GM15510 (cell line): ENCODE results near the gene SMAD2.
A peak's percentile ranks its signal among the peaks of the same experiment; 100 is the strongest.

Experiments used
- POLR2A ChIP-seq: IDR thresholded peaks from 3 replicates; pipeline ENCODE4 v1.6.1; 2011; ENCODE audit warnings: borderline replicate concordance; ENCODE audit not compliant: insufficient read length; ENCODE audit errors: extremely low read depth

The SMAD2 gene

GRCh38 chr18:47944972-47945852 lies 14.8 kb upstream of the SMAD2 start:
- no peak for TF ChIP-seq POLR2A

- TF ChIP-seq POLR2A: no peak
These were observed 6.5 kb upstream of the SMAD2 start for GRCh38 chr18:47936952-47937351.

- no peak for TF ChIP-seq POLR2A
These were observed 5.0 kb upstream of the SMAD2 start for GRCh38 chr18:47935321-47936055.

GRCh38 chr18:47932603-47933002 lies 2.1 kb upstream of the SMAD2 start:
- TF ChIP-seq POLR2A: no peak

GRCh38 chr18:47932190-47932589 lies 1.7 kb upstream of the SMAD2 start:
- no peak for TF ChIP-seq POLR2A

- TF ChIP-seq POLR2A: no peak
These were observed 1.3 kb upstream of the SMAD2 start for GRCh38 chr18:47931718-47932103.

GRCh38 chr18:47930931-47931717 lies 665 bp upstream of the SMAD2 start:
- peak; percentile 66 for TF ChIP-seq POLR2A

GRCh38 chr18:47929681-47930198 lies 719 bp downstream of the SMAD2 start:
- TF ChIP-seq POLR2A: no peak

- TF ChIP-seq POLR2A: no peak
These were observed 2.0 kb downstream of the SMAD2 start for GRCh38 chr18:47928466-47928865.

GRCh38 chr18:47926101-47926850 lies 4.2 kb downstream of the SMAD2 start:
- no peak for TF ChIP-seq POLR2A

- TF ChIP-seq POLR2A: no peak
These were observed 10.5 kb downstream of the SMAD2 start for GRCh38 chr18:47919916-47920315.

GRCh38 chr18:47917923-47918610 lies 12.4 kb downstream of the SMAD2 start:
- no peak for TF ChIP-seq POLR2A

- no peak for TF ChIP-seq POLR2A
These were observed 14.5 kb downstream of the SMAD2 start for GRCh38 chr18:47915930-47916329.
